Measurements from ENCODE around the gene PKDREJ. TPM values are rescaled to one million over a fixed set of nuclear protein-coding genes. Genes with fewer than 3 reads are reported as not detected.

The PKDREJ gene
- total RNA-seq, 4 donors from 2014 or later, result under 0.01 to 0.23 (median 0.10) TPM; not detected in 1

GRCh38 chr22:46262449-46263215, 511 bp downstream of the PKDREJ start:
- H3K27ac ChIP-seq, result peak overlapping the region in 1 of 4 donors; percentile 53
- TF ChIP-seq POLR2A (IDR thresholded peaks at IDR 0.05), result no peak
- no peak for TF ChIP-seq EP300 (IDR thresholded peaks at IDR 0.05)
- TF ChIP-seq POLR2AphosphoS5 (IDR thresholded peaks at IDR 0.05), result no peak
- TF ChIP-seq CTCF (IDR thresholded peaks at IDR 0.05), result peak in 3 of 4 experiments; percentile 38 to 54 (median 40)
- H3K4me3 ChIP-seq, result peak overlapping the region; percentile 20 to 55
- ATAC-seq, result peak; percentile 72
- no CpG with 5 or more reads among the region's 109 CpGs for WGBS, 2 donors (ENCODE audit: low coverage in 1 of 2)
- no peaks in the 10 kb centered on the region for H3K36me3 ChIP-seq
- peaks cover 0 to 24% (median 0%) of the 10 kb centered on the region in 3 donors for H3K4me1 ChIP-seq
- no peaks in the 10 kb centered on the region for H3K9me3 ChIP-seq
- no peaks in the 10 kb centered on the region for H3K27me3 ChIP-seq

- Histone ChIP-seq H3K9me3 (no peaks in the 10 kb centered on the region), H3K36me3 (no peaks in the 10 kb centered on the region), H3K27ac (no peak overlapping the region), H3K4me1 (peaks cover 0 to 12% (median 0%) of the 10 kb centered on the region in 3 donors), H3K4me3 (no peak overlapping the region), H3K27me3 (no peaks in the 10 kb centered on the region)
- ATAC-seq, result no peak
- WGBS, 2 donors (ENCODE audit: low coverage in 1 of 2), result 60 to 79% methylated on average over 1 to 5 of the region's 6 CpGs
- TF ChIP-seq CTCF (IDR thresholded peaks at IDR 0.05), result no peak
- TF ChIP-seq EP300 (IDR thresholded peaks at IDR 0.05), result no peak
- no peak for TF ChIP-seq POLR2AphosphoS5 (IDR thresholded peaks at IDR 0.05)
- TF ChIP-seq POLR2A (IDR thresholded peaks at IDR 0.05), result no peak
Measured at GRCh38 chr22:46260038-46260437, 3.1 kb downstream of the PKDREJ start.

GRCh38 chr22:46259374-46259773, 3.8 kb downstream of the PKDREJ start:
- Histone ChIP-seq H3K27ac (no peak overlapping the region), H3K4me3 (no peak overlapping the region), H3K4me1 (peaks cover 0 to 12% (median 0%) of the 10 kb centered on the region in 3 donors), H3K27me3 (no peaks in the 10 kb centered on the region), H3K9me3 (no peaks in the 10 kb centered on the region), H3K36me3 (no peaks in the 10 kb centered on the region)
- no peak for TF ChIP-seq POLR2AphosphoS5 (IDR thresholded peaks at IDR 0.05)
- no peak for TF ChIP-seq EP300 (IDR thresholded peaks at IDR 0.05)
- no peak for TF ChIP-seq POLR2A (IDR thresholded peaks at IDR 0.05)
- TF ChIP-seq CTCF (IDR thresholded peaks at IDR 0.05), result no peak
- 72 to 79% methylated on average over 2 to 12 of the region's 12 CpGs for WGBS, 2 donors (ENCODE audit: low coverage in 1 of 2)
- no peak for ATAC-seq

- Histone ChIP-seq H3K27me3 (no peaks in the 10 kb centered on the region), H3K36me3 (no peaks in the 10 kb centered on the region), H3K4me3 (no peak overlapping the region), H3K27ac (no peak overlapping the region), H3K9me3 (no peaks in the 10 kb centered on the region), H3K4me1 (peaks cover 0 to 3% (median 0%) of the 10 kb centered on the region in 3 donors)
- TF ChIP-seq POLR2A (IDR thresholded peaks at IDR 0.05) (no peak), EP300 (IDR thresholded peaks at IDR 0.05) (no peak), CTCF (IDR thresholded peaks at IDR 0.05) (no peak), POLR2AphosphoS5 (IDR thresholded peaks at IDR 0.05) (no peak)
- 8 to 57% methylated on average over 4 to 7 of the region's 8 CpGs for WGBS, 2 donors (ENCODE audit: low coverage in 1 of 2)
- no peak for ATAC-seq
Measured at GRCh38 chr22:46256358-46256958, 6.7 kb downstream of the PKDREJ start.
